BLaER1 (cell line): ENCODE data around the gene SULT1A4.
"Not testable (repeated sequence)": the region's sequence is repeated elsewhere in the genome, so short reads cannot be mapped to it uniquely, and the experiment has no call there.

Source experiments
- H3K27ac ChIP-seq: shearing (Covaris generic); formaldehyde crosslinking; 2 replicates; pipeline ENCODE4 v1.8.1; 2022
- H3K27me3 ChIP-seq: shearing (Covaris generic); formaldehyde crosslinking; 2 replicates; pipeline ENCODE4 v1.8.1; 2022
- H3K36me3 ChIP-seq: shearing (Covaris generic); formaldehyde crosslinking; 2 replicates; pipeline ENCODE4 v1.8.1; 2022
- H3K4me1 ChIP-seq: shearing (Covaris generic); formaldehyde crosslinking; 2 replicates; pipeline ENCODE4 v1.8.1; 2022
- H3K4me2 ChIP-seq: shearing (Covaris generic); formaldehyde crosslinking; 2 replicates; pipeline ENCODE4 v1.8.1; 2022
- H3K4me3 ChIP-seq: shearing (Covaris generic); formaldehyde crosslinking; 2 replicates; pipeline ENCODE4 v1.8.1; 2022
- H3K9ac ChIP-seq: shearing (Covaris generic); formaldehyde crosslinking; 2 replicates; pipeline ENCODE4 v1.8.1; 2022
- H3K9me3 ChIP-seq: shearing (Covaris generic); formaldehyde crosslinking; 2 replicates; pipeline ENCODE4 v1.8.1; 2022
- H4K20me1 ChIP-seq: shearing (Covaris generic); formaldehyde crosslinking; 2 replicates; pipeline ENCODE4 v1.8.1; 2022

SULT1A4 gene

DNA sequence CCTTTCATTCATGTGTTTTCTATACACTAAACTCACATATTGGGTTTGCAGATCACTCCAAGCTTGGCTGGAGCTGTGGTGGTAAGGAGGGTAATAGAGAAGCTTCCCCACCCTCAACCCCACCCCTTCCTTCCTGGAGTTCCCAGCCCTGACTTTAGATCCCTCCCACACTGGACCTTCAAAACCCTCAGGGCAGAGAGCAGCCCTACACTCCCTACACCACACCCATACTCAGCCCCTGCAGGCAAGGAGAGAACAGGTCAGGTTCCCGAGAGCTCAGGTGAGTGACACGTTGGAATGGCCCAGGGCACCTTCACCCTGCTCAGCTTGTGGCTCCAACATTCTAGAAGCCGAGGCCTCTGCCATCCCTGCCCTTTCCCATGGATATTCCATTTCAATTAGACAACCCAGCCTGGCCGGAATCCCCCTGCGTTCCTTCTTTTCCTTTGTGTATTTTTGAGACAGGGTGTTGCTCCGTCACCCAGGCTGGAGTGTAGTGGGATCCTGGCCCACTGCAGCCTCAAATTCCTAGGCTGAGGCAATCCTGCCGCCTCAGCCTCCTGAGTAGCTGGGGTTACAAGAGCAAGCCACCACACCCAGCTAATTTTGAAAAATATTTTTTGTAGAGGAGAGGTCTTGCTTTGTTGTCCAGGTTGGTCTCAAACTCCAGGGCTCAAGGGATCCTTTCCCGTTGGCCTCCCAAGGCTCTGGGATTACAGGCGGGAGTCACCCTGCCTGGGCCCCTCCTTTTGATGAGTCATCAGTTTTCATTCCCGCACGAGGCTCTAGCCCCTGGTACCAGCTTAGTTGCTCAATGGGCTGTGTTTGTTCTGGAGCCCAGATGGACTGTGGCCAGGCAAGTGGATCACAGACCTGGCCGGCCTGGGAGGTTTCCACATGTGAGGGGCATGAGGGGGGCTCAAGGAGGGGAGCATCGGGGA lies at the start of gene SULT1A4:
SULT1A4 (plus strand) TSS at position 208 of the 941 bp plus-strand sequence. CDS start 1,473 bp downstream, outside the sequence.
- not testable (repeated sequence) for H3K36me3 ChIP-seq, H3K27ac ChIP-seq, H3K4me3 ChIP-seq, H3K4me2 ChIP-seq, H4K20me1 ChIP-seq, H3K4me1 ChIP-seq, H3K9ac ChIP-seq, H3K27me3 ChIP-seq, H3K9me3 ChIP-seq

DNA sequence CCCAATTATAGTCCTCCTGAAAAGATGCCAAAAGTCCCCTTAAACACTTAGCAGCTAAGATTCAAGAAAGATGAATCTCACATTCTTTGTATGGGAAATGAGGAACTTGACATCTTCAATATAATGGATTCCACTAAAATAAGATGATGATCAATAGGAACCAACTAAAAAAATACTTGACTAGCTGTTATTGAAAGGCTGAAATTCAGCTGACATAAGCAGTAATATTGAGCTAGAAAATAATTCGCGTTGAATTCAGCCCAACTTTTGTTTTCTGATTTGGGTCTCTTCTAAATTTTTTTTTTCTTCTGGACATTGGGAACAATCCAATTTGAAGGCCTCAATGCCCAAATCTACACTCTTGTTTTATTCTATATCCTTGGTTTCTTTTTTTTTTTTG lies 36.1 kb upstream of the SULT1A4 start:
- H3K36me3 ChIP-seq, H3K4me2 ChIP-seq, H3K9ac ChIP-seq, H3K4me1 ChIP-seq, H4K20me1 ChIP-seq, H3K27me3 ChIP-seq, H3K27ac ChIP-seq, H3K9me3 ChIP-seq, H3K4me3 ChIP-seq: not testable (repeated sequence)

DNA sequence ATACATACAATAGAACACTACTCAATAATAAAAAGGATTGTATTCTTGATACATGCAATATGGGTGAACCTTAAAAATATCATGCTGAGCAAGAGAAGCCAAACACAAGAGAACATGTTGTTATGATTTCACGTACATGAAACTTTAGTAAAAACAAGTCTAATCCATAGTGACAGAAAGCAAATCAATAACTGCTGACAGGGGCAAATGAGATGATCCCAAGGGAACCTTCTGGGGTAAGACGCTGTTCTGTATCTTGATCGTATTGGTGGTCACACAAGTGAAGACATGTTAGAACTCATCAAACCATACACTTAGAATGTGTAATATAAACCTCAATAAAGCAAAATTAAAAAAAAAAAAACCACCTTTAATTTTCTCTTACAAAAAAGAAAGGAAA lies 34.3 kb upstream of the SULT1A4 start:
- H3K4me3 ChIP-seq, H3K9ac ChIP-seq, H3K36me3 ChIP-seq, H3K4me2 ChIP-seq, H3K27ac ChIP-seq, H4K20me1 ChIP-seq, H3K27me3 ChIP-seq, H3K9me3 ChIP-seq: not testable (repeated sequence)
- H3K4me1 ChIP-seq = peaks cover 10% of the 10 kb centered on the region

DNA sequence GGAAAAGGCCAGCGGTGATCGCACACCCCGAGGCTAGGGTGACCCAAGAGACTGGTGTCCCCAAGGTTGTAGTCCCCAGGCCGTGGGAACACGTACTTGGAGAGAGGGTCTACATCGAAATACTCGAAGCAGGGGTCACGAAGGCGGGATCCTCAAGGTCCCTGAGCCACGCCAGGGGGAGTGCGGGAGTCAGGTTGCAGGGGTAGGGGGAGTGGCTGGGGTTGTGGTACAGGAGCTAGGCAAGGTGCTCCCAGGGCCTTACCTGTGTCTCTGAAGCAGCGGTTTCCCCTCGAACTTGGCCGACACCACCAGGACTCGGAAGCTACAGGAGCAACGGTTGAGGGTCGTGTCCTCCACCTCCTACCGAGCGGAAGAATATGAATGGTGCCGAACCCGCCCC lies 6.0 kb upstream of the SULT1A4 start:
- not testable (repeated sequence) for H3K4me1 ChIP-seq, H3K9ac ChIP-seq, H3K4me3 ChIP-seq, H3K27me3 ChIP-seq, H4K20me1 ChIP-seq, H3K27ac ChIP-seq, H3K9me3 ChIP-seq, H3K4me2 ChIP-seq, H3K36me3 ChIP-seq

DNA sequence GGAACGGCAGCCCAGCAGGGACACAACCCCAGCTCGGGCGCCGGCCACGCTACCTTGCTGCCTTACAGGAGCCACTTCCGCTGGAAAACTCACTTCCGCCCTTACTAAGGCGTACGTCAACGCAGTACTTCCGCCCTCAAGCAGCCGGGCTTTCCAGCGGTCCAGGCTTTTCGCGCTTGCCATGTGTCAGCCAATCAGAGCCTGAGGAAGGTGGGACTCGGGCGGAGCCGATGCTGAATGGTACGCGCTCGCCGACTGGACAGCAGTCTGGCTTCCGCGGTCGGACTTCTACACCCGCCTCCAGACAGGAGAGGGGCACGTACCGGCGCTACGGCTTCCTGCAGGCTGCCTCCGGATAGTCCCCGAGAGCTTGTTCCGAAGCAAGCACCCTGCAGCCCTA lies 5.4 kb upstream of the SULT1A4 start, which contains the start of the genes BOLA2 and SLX1B:
BOLA2 (minus strand) TSS at position 83 of the 400 bp plus-strand sequence. CDS start 98 bp downstream, outside the sequence.
SLX1B (plus strand) TSS at position 265 of the 400 bp plus-strand sequence.
- not testable (repeated sequence) for H3K4me1 ChIP-seq, H3K4me3 ChIP-seq, H3K27ac ChIP-seq, H4K20me1 ChIP-seq, H3K4me2 ChIP-seq, H3K9me3 ChIP-seq, H3K9ac ChIP-seq, H3K27me3 ChIP-seq, H3K36me3 ChIP-seq

DNA sequence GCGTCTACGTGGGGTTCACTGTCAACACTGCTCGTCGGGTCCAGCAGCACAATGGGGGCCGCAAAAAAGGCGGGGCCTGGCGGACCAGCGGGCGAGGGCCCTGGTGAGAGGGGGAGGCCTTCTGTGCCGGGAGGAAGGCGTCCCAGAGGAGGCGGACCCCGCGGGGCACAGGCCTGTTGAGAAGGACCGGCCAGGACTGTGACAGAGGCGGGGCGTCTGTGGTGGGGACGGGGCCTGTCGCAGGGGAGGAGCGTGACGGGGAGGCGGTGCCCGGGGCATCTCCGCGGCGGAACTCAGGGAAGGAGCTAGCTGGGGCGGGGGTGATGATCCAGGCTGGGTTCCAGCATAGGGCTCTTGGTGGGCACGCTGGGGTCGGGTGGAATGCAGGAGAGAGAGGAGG lies 4.9 kb upstream of the SULT1A4 start:
- H3K27ac ChIP-seq, H4K20me1 ChIP-seq, H3K27me3 ChIP-seq, H3K4me1 ChIP-seq, H3K4me3 ChIP-seq, H3K9me3 ChIP-seq, H3K9ac ChIP-seq, H3K36me3 ChIP-seq, H3K4me2 ChIP-seq: not testable (repeated sequence)

DNA sequence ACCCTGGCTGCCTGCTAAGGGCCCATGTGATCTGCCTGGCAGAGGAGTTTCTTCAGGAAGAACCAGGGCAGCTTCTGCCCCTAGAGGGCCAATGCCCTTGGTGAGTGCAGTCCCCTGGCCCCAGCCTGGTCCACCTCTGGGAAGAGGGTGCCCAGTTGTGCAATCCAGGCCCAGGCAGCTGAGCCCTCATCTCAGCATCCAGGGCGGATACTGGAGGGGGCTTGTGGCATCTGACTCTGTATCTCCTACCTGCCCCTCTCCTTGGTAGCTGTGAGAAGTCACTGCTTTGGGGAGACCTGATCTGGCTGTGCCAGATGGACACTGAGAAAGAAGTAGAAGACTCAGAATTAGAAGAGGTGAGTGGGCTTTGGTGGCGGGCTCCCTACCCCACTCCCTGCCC lies 2.1 kb upstream of the SULT1A4 start:
- H4K20me1 ChIP-seq, H3K27ac ChIP-seq, H3K9ac ChIP-seq, H3K27me3 ChIP-seq, H3K36me3 ChIP-seq, H3K4me2 ChIP-seq, H3K9me3 ChIP-seq, H3K4me3 ChIP-seq, H3K4me1 ChIP-seq: not testable (repeated sequence)

DNA sequence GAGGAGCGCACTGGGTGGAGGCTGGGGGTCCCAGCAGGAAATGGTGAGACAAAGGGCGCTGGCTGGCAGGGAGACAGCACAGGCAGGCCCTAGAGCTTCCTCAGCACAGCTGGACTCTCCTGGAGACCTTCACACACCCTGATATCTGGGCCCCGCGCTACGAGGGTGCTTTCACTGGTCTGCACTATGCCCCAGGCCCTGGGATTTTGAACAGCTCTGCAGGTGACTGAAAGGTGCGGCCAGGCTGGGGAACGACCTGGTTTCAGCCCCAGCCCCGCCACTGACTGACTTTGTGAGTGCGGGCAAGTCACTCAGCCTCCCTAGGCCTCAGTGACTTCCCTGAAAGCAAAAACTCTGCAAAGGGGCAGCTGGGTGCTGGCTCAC lies 926 bp downstream of the SULT1A4 start:
- not testable (repeated sequence) for H3K9me3 ChIP-seq, H3K4me2 ChIP-seq, H3K4me1 ChIP-seq, H3K4me3 ChIP-seq, H3K9ac ChIP-seq, H3K27me3 ChIP-seq, H4K20me1 ChIP-seq, H3K36me3 ChIP-seq, H3K27ac ChIP-seq

DNA sequence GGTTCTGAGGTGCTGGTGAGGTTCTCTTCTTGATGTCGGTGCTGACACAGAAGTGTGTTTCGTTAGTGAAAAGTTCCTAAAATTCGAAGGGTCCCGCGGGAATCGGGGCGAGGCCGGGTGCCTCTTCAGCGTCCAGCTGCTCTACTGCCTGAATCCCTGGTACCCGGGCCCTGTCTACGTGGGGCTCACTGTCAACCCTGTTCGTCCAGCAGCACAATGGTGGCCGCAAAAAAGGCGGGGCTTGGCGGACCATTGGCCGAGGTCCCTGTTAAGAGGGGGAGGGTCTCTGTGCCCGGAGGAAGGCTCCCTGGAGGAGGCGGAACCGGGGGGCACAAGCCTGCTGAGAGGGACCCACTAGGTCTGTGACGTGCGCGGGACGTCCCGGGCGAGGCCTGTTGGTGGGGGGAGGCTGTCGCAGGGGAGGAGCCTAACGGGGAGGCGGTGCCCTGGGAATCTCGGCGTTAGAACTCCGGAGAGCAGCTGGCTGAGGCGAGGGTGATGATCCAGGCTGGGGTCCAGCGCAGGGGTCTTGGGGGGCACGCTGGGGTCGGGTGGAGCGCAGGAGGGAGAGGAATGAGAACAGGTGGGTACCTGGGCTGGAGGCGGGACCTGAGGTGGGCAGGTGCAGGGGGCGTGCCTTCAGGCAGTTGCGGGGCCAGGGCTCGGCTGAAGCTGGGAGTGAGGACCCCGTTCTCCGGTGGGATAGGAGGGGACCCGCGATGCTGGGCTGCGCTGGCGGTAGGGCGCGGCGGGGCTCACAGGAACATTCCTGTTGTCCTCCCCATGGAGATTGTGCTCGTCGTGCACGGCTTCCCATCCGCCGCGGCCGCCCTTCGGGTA lies 6.5 kb downstream of the SULT1A4 start:
- H3K27ac ChIP-seq, H4K20me1 ChIP-seq, H3K9ac ChIP-seq, H3K27me3 ChIP-seq, H3K4me1 ChIP-seq, H3K9me3 ChIP-seq, H3K4me2 ChIP-seq, H3K36me3 ChIP-seq, H3K4me3 ChIP-seq: not testable (repeated sequence)

DNA sequence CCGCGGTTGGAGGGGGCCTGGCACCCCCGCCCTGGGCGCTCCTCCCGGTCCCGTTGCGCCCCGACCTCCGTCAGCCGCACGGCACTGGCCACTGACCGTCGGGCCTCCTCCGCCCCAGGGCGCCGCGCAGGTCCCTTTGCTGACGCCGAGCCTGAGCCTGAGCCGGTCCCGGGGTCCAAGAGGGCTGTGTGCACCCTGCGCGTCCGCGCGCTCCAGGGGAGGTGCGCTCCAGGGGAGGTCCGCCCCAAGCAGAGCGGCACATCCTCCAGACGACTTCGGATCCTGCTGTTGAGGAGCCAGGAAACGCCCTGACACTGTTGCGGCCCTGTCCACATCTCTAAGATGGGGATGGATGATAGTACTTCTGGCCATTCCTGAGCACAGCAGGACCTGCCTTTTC lies 7.2 kb downstream of the SULT1A4 start:
- not testable (repeated sequence) for H3K27me3 ChIP-seq, H3K27ac ChIP-seq

DNA sequence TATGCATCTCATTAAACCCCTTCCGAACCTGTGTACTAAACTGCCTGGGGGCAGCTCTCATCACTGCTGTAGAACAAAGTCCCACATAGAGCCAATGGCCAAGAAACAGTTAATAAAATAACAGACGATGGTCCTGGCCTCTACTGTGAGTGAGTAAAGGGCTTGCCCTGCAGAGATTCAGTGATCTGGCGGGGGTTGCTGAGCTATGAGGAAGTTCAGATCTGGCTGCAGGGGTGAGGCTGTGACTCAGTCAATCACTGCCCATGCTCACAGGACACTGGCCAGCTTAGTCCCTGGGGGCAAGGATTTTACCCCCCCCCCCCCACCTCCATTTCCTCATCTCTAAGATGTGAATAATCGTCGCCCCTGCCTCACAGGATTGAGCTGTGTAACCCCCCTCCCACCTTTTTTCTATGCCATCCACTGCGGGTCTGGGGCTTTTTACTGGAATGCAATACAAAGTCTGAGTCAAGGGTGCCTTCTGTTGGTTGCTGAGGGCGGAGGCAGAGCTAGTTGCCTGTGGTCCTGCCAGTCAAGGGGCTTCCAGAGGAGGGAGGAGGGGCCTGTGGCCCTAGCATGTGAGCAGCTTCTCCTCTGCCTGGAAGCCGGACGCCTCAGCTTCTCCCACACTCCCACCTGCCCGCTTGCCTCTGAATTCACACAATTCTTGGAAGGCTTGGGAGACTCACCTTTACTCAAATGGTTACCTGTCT lies 8.1 kb downstream of the SULT1A4 start:
- not testable (repeated sequence) for H3K4me1 ChIP-seq, H3K4me2 ChIP-seq, H3K9ac ChIP-seq, H3K27ac ChIP-seq, H3K27me3 ChIP-seq, H3K4me3 ChIP-seq, H4K20me1 ChIP-seq, H3K9me3 ChIP-seq, H3K36me3 ChIP-seq

More for the DNA sequence above, 7.2 kb downstream of the SULT1A4 start:
- not testable (repeated sequence) for H3K36me3 ChIP-seq, H3K4me2 ChIP-seq, H3K4me3 ChIP-seq, H3K9ac ChIP-seq, H3K4me1 ChIP-seq, H3K9me3 ChIP-seq, H4K20me1 ChIP-seq

DNA sequence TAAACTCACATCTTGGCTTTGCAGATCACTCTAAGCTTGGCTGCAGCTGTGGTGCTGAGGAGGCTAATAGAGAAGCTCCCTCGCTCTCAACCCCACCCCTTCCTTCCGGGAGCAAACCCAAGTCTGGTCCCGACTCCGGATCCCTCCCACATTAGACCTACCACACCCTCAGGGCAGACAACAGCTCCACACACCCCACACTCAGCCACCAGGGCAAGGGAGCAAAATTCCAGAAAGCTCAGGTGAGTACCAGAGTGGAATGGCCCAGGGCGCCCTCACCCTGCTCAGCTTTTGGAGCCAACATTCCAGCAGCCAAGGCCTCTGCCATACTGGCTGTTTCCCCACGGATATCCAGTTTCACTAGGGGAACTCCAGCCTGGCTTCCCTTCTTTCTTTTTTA lies 9.9 kb downstream of the SULT1A4 start:
- not testable (repeated sequence) for H3K4me3 ChIP-seq
- peak overlapping the region; percentile 56 for H3K4me2 ChIP-seq

DNA sequence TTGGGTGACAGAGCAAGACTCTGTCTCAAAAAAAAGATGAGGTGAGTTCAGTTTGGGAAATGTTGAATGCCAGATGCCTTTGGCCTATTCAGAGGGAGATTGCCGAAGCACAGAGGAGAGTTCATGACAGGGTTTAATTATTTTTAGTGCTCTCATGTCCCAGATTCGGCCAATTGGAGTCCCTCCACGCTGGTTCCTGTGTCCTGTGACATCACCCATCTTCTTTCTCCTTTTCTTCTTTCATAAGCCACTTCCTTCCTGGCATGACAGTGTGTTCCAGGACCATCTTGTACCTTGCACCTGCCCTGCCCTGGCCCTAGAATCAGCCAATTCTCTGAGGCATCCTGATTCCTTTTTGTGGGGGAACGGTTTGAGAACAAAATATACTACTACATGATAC lies 12.4 kb downstream of the SULT1A4 start:
- not testable (repeated sequence) for H3K27ac ChIP-seq, H3K9ac ChIP-seq, H3K36me3 ChIP-seq, H3K9me3 ChIP-seq, H4K20me1 ChIP-seq, H3K4me3 ChIP-seq, H3K4me1 ChIP-seq, H3K4me2 ChIP-seq, H3K27me3 ChIP-seq

More for the DNA sequence above, 9.9 kb downstream of the SULT1A4 start:
- not testable (repeated sequence) for H4K20me1 ChIP-seq, H3K27me3 ChIP-seq, H3K9me3 ChIP-seq, H3K9ac ChIP-seq, H3K36me3 ChIP-seq, H3K4me1 ChIP-seq, H3K27ac ChIP-seq

DNA sequence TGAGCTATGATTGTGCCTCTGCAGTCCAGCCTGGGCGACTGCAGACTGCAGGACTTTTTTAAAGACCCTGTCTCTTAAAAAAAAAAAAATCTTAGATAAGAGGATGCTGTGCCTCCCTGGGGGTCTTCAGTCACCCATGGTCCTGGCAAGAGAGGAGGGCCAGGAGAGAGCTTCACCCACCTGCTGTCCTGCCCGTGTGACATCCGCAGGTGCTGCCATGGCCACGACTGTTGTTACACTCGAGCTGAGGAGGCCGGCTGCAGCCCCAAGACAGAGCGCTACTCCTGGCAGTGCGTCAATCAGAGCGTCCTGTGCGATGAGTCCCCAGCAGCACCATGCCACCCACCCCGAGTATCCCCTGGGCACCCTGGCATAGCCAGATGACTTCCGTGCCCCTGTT lies 22.6 kb downstream of the SULT1A4 start:
- not testable (repeated sequence) for H4K20me1 ChIP-seq, H3K27me3 ChIP-seq, H3K9ac ChIP-seq, H3K36me3 ChIP-seq, H3K27ac ChIP-seq, H3K4me1 ChIP-seq, H3K9me3 ChIP-seq, H3K4me3 ChIP-seq
- H3K4me2 ChIP-seq = peak overlapping the region; percentile 60
